Gastrocnemius medialis (tissue), 4 donors: ENCODE results near the gene ADARB1.

ENCODE experiments used
- POLR2A ChIP-seq, 2 donors: fragments of 450-650 bp; IDR thresholded peaks; one replicate each; pipeline ENCODE4 v1.6.1; 2017; ENCODE audit warnings: antibody characterized with exemption in 2 of 2, mild to moderate bottlenecking in 2 of 2, moderate library complexity in 2 of 2
- TF ChIP-seq, protein P1 (sequence below), 5 experiments: fragments of 450-650 bp in 3 of 5; fragments of 200-600 bp in 2 of 5; sonication (generic) in 2 of 5; IDR thresholded peaks in 4 of 5; conservative IDR thresholded peaks in 1 of 5; 1 replicate in 4 of 5; 2 replicates in 1 of 5; pipeline ENCODE4 v1.5.1; 2016 to 2019; ENCODE audit warnings: antibody characterized with exemption in 5 of 5, mild to moderate bottlenecking in 3 of 5, moderate library complexity in 3 of 5

DNA sequence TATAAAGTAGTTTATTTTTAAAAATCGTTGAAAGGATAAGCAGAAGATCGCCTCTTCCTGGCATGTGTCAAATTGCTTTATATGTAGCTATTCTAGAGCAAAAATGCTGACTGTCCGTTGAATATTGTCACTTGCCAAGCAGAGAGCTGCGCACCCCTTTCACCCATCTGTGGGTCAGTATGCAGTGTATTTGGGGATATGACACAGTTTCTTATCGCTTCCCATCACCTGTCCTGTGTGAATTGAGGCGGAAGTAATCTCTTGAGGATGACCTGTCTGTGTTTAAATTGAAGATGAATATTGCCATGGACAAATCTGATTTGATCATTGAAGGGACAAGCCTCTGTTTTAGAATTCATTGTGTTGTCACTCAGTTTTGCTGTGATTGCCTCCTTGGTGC is 161.1 kb downstream of the ADARB1 start:
- TF ChIP-seq, protein P1, sequence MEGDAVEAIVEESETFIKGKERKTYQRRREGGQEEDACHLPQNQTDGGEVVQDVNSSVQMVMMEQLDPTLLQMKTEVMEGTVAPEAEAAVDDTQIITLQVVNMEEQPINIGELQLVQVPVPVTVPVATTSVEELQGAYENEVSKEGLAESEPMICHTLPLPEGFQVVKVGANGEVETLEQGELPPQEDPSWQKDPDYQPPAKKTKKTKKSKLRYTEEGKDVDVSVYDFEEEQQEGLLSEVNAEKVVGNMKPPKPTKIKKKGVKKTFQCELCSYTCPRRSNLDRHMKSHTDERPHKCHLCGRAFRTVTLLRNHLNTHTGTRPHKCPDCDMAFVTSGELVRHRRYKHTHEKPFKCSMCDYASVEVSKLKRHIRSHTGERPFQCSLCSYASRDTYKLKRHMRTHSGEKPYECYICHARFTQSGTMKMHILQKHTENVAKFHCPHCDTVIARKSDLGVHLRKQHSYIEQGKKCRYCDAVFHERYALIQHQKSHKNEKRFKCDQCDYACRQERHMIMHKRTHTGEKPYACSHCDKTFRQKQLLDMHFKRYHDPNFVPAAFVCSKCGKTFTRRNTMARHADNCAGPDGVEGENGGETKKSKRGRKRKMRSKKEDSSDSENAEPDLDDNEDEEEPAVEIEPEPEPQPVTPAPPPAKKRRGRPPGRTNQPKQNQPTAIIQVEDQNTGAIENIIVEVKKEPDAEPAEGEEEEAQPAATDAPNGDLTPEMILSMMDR (IDR thresholded peaks at IDR 0.05 in 4 of 5, conservative IDR thresholded peaks at IDR 0.05 in 1 of 5), result no peak
- no peak for TF ChIP-seq POLR2A (IDR thresholded peaks at IDR 0.05)
